Nephron (organoid): ENCODE data around the gene ITFG1.
"Not testable (repeated sequence)": the region's sequence is repeated elsewhere in the genome, so short reads cannot be mapped to it uniquely, and the experiment has no call there.

ENCODE experiments used
- H3K27ac Mint-ChIP-seq, 3 experiments: 2 replicates each; pipeline ENCODE4 v1.8.0; 2020; ENCODE audit warnings: mixed read lengths in 3 of 3, mild to moderate bottlenecking in 2 of 3, moderate library complexity in 1 of 3
- H3K27me3 Mint-ChIP-seq: 2 replicates; pipeline ENCODE4 v1.8.0; 2021; ENCODE audit warnings: low read depth, mild to moderate bottlenecking, moderate library complexity, mixed read lengths
- H3K36me3 Mint-ChIP-seq: 2 replicates; pipeline ENCODE4 v1.8.0; 2020; ENCODE audit warnings: low read depth, mixed read lengths
- H3K4me1 Mint-ChIP-seq: 2 replicates; pipeline ENCODE4 v1.8.0; 2020; ENCODE audit warnings: mixed read lengths
- H3K4me3 Mint-ChIP-seq, 3 experiments: 2 replicates each; pipeline ENCODE4 v1.8.0; 2020; ENCODE audit warnings: mild to moderate bottlenecking in 3 of 3, mixed read lengths in 3 of 3, moderate library complexity in 2 of 3
- H3K9me3 Mint-ChIP-seq: 2 replicates; pipeline ENCODE4 v1.8.0; 2020; ENCODE audit warnings: mixed read lengths
- CTCF ChIP-seq, 3 experiments: fragments of 200-600 bp; sonication (generic); IDR thresholded peaks; one replicate each; pipeline ENCODE4 v1.5.0; 2021; ENCODE audit warnings: antibody characterized with exemption in 3 of 3; ENCODE audit not compliant: unreplicated experiment in 3 of 3

ITFG1 gene

DNA sequence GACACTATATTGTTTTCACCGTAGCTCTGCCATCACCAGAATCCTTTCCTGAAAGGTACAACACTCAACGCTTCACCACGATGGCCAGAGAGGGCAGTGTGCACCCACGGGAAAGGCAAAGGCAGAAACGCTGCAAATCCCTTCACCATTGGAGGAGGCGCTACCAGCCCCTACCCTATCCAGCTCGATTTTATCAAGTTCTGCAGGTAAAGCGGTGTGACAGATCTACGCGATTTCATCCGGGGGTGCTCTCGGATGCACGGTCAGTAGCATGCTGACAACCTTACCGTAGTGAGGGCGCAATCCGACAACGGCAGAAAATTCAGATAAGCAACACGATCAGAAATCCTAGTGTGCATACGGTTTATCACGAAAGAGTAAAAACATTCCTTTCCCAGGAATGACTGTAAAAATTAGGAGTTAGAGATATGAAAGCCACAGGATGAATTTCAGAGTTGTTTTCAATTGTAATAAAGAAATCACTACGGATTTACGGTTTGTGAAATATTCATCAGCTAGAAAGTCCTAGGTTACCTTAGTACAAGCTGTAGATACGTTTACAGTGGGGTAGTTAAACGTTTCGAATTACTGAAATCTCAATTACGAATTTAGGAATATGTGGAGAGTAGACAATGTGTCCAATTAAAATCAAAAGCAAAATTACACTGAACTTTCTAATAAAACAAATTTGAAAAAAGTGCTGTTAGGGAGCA is 318.9 kb downstream of the ITFG1 start:
- Mint-ChIP-seq H3K36me3 (no peaks in the 10 kb centered on the region), H3K27ac (peak overlapping the region in 1 of 3 experiments; percentile 38), H3K4me3 (peak overlapping the region; percentile 90 to 93 (median 90)), H3K4me1 (peaks cover 11% of the 10 kb centered on the region), H3K27me3 (peaks cover 32% of the 10 kb centered on the region), H3K9me3 (no peaks in the 10 kb centered on the region)
- peak; percentile 85 to 95 (median 87) for TF ChIP-seq CTCF (IDR thresholded peaks at IDR 0.05; ENCODE audit: unreplicated experiment in 3 of 3)

GRCh38 chr16:47140686-47141085 is 320.2 kb downstream of the ITFG1 start:
- Mint-ChIP-seq H3K27ac (no peak overlapping the region), H3K4me1 (peaks cover 11% of the 10 kb centered on the region), H3K9me3 (no peaks in the 10 kb centered on the region), H3K4me3 (no peak overlapping the region), H3K36me3 (no peaks in the 10 kb centered on the region), H3K27me3 (peaks cover 27% of the 10 kb centered on the region)
- TF ChIP-seq CTCF (IDR thresholded peaks at IDR 0.05; ENCODE audit: unreplicated experiment in 3 of 3): no peak

DNA sequence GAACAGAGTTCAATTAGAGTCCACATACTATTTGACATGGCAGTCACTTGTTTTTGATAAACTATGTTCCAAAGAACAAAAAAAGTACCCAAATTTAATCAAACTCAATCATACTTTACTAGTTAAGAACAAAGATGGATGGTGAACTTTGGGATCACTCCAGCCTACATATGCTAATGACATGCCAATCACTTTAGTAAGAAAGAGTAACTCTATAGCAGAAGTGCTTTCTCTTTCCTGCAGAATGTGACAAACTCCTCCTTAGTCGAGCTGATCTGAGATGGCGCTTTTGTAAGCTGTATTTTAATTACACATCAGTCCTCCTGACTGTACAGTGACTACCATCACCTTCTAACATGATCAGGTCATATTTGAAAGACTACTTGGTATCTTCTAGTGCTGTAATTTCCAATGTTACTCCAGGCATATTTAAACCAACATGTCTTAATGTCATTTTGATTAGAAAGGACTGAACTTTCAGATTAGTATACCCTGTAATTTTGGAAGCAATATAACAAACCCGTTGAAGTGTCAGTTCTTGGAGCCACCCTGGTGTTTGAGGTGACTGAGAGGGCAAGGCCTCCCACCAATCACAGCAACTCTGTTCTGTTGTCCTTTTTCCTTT is 321.2 kb downstream of the ITFG1 start:
- H3K4me1 Mint-ChIP-seq: peaks cover 11% of the 10 kb centered on the region
- no peak overlapping the region for H3K4me3 Mint-ChIP-seq
- H3K27ac Mint-ChIP-seq: no peak overlapping the region
- H3K36me3 Mint-ChIP-seq: no peaks in the 10 kb centered on the region
- H3K27me3 Mint-ChIP-seq: peaks cover 17% of the 10 kb centered on the region
- TF ChIP-seq CTCF (IDR thresholded peaks at IDR 0.05; ENCODE audit: unreplicated experiment in 3 of 3): no peak
- H3K9me3 Mint-ChIP-seq: no peaks in the 10 kb centered on the region

DNA sequence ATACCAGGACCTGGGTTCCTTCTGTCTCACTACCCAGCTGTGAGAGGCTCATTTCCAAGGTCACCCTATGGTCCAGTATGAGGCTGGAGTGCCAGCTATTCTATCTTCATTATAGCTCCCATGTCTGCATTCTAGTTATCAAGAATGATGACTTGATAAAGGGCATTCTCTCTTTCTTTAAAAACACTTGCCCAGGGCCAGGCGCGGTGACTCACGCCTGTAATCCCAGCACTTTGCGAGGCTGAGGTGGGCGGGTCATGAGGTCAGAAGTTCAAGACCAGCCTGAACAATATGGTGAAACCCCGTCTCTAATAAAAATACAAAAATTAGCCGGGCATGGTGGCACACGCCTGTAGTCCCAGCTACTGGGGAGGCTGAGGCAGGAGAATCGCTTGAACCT is 322.9 kb downstream of the ITFG1 start:
- peaks cover 12% of the 10 kb centered on the region for H3K27me3 Mint-ChIP-seq
- H3K4me3 Mint-ChIP-seq, H3K9me3 Mint-ChIP-seq, H3K27ac Mint-ChIP-seq, H3K36me3 Mint-ChIP-seq: not testable (repeated sequence)
- peaks cover 11% of the 10 kb centered on the region for H3K4me1 Mint-ChIP-seq

GRCh38 chr16:47136099-47136842 is 324.6 kb downstream of the ITFG1 start:
- no peaks in the 10 kb centered on the region for H3K36me3 Mint-ChIP-seq
- TF ChIP-seq CTCF (IDR thresholded peaks at IDR 0.05; ENCODE audit: unreplicated experiment in 3 of 3): no peak
- H3K27me3 Mint-ChIP-seq: no peaks in the 10 kb centered on the region
- no peak overlapping the region for H3K27ac Mint-ChIP-seq
- no peaks in the 10 kb centered on the region for H3K9me3 Mint-ChIP-seq
- H3K4me1 Mint-ChIP-seq: no peaks in the 10 kb centered on the region
- no peak overlapping the region for H3K4me3 Mint-ChIP-seq

- peaks cover 3% of the 10 kb centered on the region for H3K36me3 Mint-ChIP-seq
- TF ChIP-seq CTCF (IDR thresholded peaks at IDR 0.05; ENCODE audit: unreplicated experiment in 3 of 3): no peak
- H3K27ac Mint-ChIP-seq: no peak overlapping the region
- no peaks in the 10 kb centered on the region for H3K9me3 Mint-ChIP-seq
- no peaks in the 10 kb centered on the region for H3K27me3 Mint-ChIP-seq
- no peaks in the 10 kb centered on the region for H3K4me1 Mint-ChIP-seq
- no peak overlapping the region for H3K4me3 Mint-ChIP-seq
Measured at GRCh38 chr16:47134550-47134949, 326.3 kb downstream of the ITFG1 start.
